SU-DHL-6 (cell line): ENCODE data around the gene RPS6KA1.
"Not testable (repeated sequence)": the region's sequence is repeated elsewhere in the genome, so short reads cannot be mapped to it uniquely, and the experiment has no call there.

ENCODE experiments used
- H2AFZ ChIP-seq: fragments of 200-600 bp; sonication (generic); 2 replicates; pipeline ENCODE4 v1.6.1; 2014; ENCODE audit warnings: low read depth, mild to moderate bottlenecking, moderate library complexity, mixed read lengths, antibody characterized with exemption, low read length; ENCODE audit not compliant: severe bottlenecking
- H3F3A ChIP-seq: fragments of 200-600 bp; shearing (Covaris generic); 2 replicates; pipeline ENCODE4 v1.6.0; 2016; ENCODE audit warnings: antibody characterized with exemption, mild to moderate bottlenecking; ENCODE audit not compliant: insufficient read depth
- H3K27ac ChIP-seq: fragments of 200-600 bp; sonication (generic); 2 replicates; pipeline ENCODE4 v1.5.1; 2016; ENCODE audit warnings: low read depth, mild to moderate bottlenecking, low read length, moderate library complexity, mixed read lengths
- H3K27me3 ChIP-seq: fragments of 200-600 bp; sonication (generic), shearing (Covaris generic); 2 replicates; pipeline ENCODE4 v1.6.0; 2014; ENCODE audit warnings: mild to moderate bottlenecking, low read length
- H3K36me3 ChIP-seq: fragments of 200-600 bp; sonication (generic); 2 replicates; pipeline ENCODE4 v1.6.1; 2014; ENCODE audit warnings: mild to moderate bottlenecking, low read length, mixed read lengths
- H3K4me2 ChIP-seq: fragments of 300-600, 200-600 bp; shearing (Covaris generic), sonication (generic); 2 replicates; pipeline ENCODE4 v1.6.0; 2014; ENCODE audit warnings: low read length, low read depth, mild to moderate bottlenecking; ENCODE audit not compliant: poor library complexity, severe bottlenecking
- H3K4me3 ChIP-seq: fragments of 200-600 bp; sonication (generic); 2 replicates; pipeline ENCODE4 v1.5.1; 2014; ENCODE audit warnings: antibody characterized with exemption, low read length, mild to moderate bottlenecking, mixed read lengths; ENCODE audit not compliant: insufficient read depth, poor library complexity, severe bottlenecking
- H3K79me2 ChIP-seq: fragments of 200-600 bp; sonication (generic); 2 replicates; pipeline ENCODE4 v1.6.1; 2014; ENCODE audit warnings: mild to moderate bottlenecking, low read length, moderate library complexity; ENCODE audit not compliant: insufficient read depth
- H3K9ac ChIP-seq: fragments of 200-600 bp; sonication (generic); 2 replicates; pipeline ENCODE4 v1.7.0; 2014; ENCODE audit warnings: mild to moderate bottlenecking, low read length
- H3K9me2 ChIP-seq: fragments of 200-600 bp; sonication (generic); replicated peaks from 2 replicates; pipeline ENCODE4 v1.6.1; 2014; ENCODE audit warnings: low read length; ENCODE audit not compliant: insufficient read depth
- H3K9me3 ChIP-seq: fragments of 200-600 bp; sonication (generic); 2 replicates; pipeline ENCODE4 v1.6.1; 2014; ENCODE audit warnings: low read length, mixed read lengths; ENCODE audit not compliant: insufficient read depth
- H4K20me1 ChIP-seq: fragments of 200-600 bp; sonication (generic); 2 replicates; pipeline ENCODE4 v1.6.1; 2014; ENCODE audit warnings: low read depth, mild to moderate bottlenecking, antibody characterized with exemption, low read length, moderate library complexity, mixed read lengths
- EZH2phosphoT487 ChIP-seq: fragments of 200-600 bp; sonication (generic), shearing (Covaris generic); conservative IDR thresholded peaks from 2 replicates; pipeline ENCODE4 v1.6.1; 2018; ENCODE audit warnings: mild to moderate bottlenecking, antibody characterized with exemption, low read length, moderate library complexity, mixed read lengths
- TF ChIP-seq, protein P1 (sequence below): fragments of 200-600 bp; sonication (generic); IDR thresholded peaks from one replicate; pipeline ENCODE4 v1.5.1; 2017; ENCODE audit warnings: antibody characterized with exemption, mild to moderate bottlenecking, low read length, moderate library complexity; ENCODE audit not compliant: insufficient read depth, poor library complexity, severe bottlenecking

RPS6KA1 gene

GRCh38 chr1:26585471-26585870, 55.9 kb downstream of the RPS6KA1 start:
- no peak overlapping the region for H2AFZ ChIP-seq
- no peak overlapping the region for H3K4me2 ChIP-seq
- H3K9ac ChIP-seq: no peak overlapping the region
- no peaks in the 10 kb centered on the region for H4K20me1 ChIP-seq
- no peaks in the 10 kb centered on the region for H3K9me2 ChIP-seq
- no peak overlapping the region for H3K4me3 ChIP-seq
- peaks cover 3% of the 10 kb centered on the region; the same call in 1 of the 2 replicates for H3K9me3 ChIP-seq
- no peaks in the 10 kb centered on the region for H3K79me2 ChIP-seq
- no peak for TF ChIP-seq EZH2phosphoT487
- TF ChIP-seq, protein P1, sequence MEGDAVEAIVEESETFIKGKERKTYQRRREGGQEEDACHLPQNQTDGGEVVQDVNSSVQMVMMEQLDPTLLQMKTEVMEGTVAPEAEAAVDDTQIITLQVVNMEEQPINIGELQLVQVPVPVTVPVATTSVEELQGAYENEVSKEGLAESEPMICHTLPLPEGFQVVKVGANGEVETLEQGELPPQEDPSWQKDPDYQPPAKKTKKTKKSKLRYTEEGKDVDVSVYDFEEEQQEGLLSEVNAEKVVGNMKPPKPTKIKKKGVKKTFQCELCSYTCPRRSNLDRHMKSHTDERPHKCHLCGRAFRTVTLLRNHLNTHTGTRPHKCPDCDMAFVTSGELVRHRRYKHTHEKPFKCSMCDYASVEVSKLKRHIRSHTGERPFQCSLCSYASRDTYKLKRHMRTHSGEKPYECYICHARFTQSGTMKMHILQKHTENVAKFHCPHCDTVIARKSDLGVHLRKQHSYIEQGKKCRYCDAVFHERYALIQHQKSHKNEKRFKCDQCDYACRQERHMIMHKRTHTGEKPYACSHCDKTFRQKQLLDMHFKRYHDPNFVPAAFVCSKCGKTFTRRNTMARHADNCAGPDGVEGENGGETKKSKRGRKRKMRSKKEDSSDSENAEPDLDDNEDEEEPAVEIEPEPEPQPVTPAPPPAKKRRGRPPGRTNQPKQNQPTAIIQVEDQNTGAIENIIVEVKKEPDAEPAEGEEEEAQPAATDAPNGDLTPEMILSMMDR: no peak
- H3K27ac ChIP-seq: no peak overlapping the region
- H3K36me3 ChIP-seq: no peaks in the 10 kb centered on the region
- no peaks in the 10 kb centered on the region for H3F3A ChIP-seq
- no peaks in the 10 kb centered on the region for H3K27me3 ChIP-seq

DNA sequence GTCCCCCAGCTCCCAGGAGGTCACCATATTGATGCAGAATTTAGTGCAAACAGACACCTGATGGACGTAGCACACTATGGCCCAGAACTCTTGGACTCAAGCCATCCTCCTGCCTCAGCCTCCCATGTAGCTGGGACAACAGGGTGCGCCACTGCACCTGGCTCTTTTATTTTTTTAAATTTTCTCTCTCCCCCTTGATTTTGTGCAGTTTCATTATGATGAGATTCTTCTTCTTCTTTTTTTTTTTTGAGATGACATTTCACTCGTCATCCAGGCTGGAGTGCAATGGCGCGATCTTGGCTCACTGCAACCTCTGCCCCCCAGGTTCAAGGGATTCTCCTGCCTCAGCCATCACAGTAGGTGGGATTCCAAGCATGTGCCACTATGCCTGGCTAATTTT, 63.8 kb downstream of the RPS6KA1 start:
- H3K27me3 ChIP-seq: no peaks in the 10 kb centered on the region
- no peaks in the 10 kb centered on the region for H3K9me2 ChIP-seq
- peaks cover 3% of the 10 kb centered on the region; the same call in 1 of the 2 replicates for H3K9me3 ChIP-seq
- H3F3A ChIP-seq: no peaks in the 10 kb centered on the region
- no peak overlapping the region for H3K27ac ChIP-seq
- no peak overlapping the region for H3K4me2 ChIP-seq
- no peak overlapping the region for H2AFZ ChIP-seq
- H3K79me2 ChIP-seq: no peaks in the 10 kb centered on the region
- H3K36me3 ChIP-seq: no peaks in the 10 kb centered on the region
- no peaks in the 10 kb centered on the region for H4K20me1 ChIP-seq
- TF ChIP-seq, protein P1: no peak
- TF ChIP-seq EZH2phosphoT487: no peak
- no peak overlapping the region for H3K9ac ChIP-seq
- H3K4me3 ChIP-seq: no peak overlapping the region

GRCh38 chr1:26594593-26594992, 65.0 kb downstream of the RPS6KA1 start:
- H3K27me3 ChIP-seq, H3K9me2 ChIP-seq, H3K27ac ChIP-seq, H3K36me3 ChIP-seq, H3K4me2 ChIP-seq, H3F3A ChIP-seq, H3K9me3 ChIP-seq, H2AFZ ChIP-seq, H4K20me1 ChIP-seq, H3K79me2 ChIP-seq, H3K4me3 ChIP-seq, H3K9ac ChIP-seq: not testable (repeated sequence)

DNA sequence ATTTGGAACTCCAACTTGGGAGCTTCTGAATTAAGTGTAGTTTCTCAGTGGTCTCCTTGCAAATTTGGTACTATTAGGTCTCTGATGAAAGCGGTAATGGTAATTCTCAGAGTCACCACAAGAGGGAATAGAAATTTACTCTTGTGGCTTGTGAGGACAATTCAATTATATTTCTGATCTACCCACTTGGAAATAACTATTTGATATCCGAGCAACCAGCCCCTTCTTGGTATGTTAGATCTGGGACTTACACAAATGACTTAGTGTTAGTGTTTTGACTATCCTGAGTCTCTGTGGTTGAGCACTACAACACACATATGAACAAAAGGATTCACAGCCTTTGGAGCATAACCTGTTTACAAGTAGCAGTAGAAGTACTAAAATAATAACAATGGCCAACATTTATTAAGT, 68.1 kb downstream of the RPS6KA1 start:
- no peaks in the 10 kb centered on the region for H4K20me1 ChIP-seq
- H3F3A ChIP-seq: no peaks in the 10 kb centered on the region
- H3K36me3 ChIP-seq: no peaks in the 10 kb centered on the region
- no peak overlapping the region for H3K4me3 ChIP-seq
- H3K4me2 ChIP-seq: no peak overlapping the region
- H3K9me2 ChIP-seq: no peaks in the 10 kb centered on the region
- no peak overlapping the region for H2AFZ ChIP-seq
- no peaks in the 10 kb centered on the region for H3K27me3 ChIP-seq
- H3K9ac ChIP-seq: no peak overlapping the region
- H3K79me2 ChIP-seq: no peaks in the 10 kb centered on the region
- no peaks in the 10 kb centered on the region for H3K9me3 ChIP-seq
- no peak for TF ChIP-seq EZH2phosphoT487
- TF ChIP-seq, protein P1: peak; percentile 14
- H3K27ac ChIP-seq: no peak overlapping the region
